Measurements from ENCODE around the gene WRAP53. TPM values are rescaled to one million over a fixed set of nuclear protein-coding genes. Genes with fewer than 3 reads are reported as not detected.

WRAP53 gene
- total RNA-seq, 1 experiment from 2014 or later: 22.6 TPM

GRCh38 chr17:7740481-7741001 lies 52.3 kb downstream of the WRAP53 start:
- intact Hi-C loops (cut with micrococcal nuclease): loop anchor here (5.0 kb wide), 1 partner anchor 102 kb away; no protein-coding TSS in a partner anchor
- Histone ChIP-seq H3K27ac (ENCODE audit: low read length) (no peak overlapping the region), H3K79me2 (ENCODE audit: low read length) (no peaks in the 10 kb centered on the region), H3K9me2 (replicated peaks; ENCODE audit: low read length) (no peaks in the 10 kb centered on the region), H3K27me3 (ENCODE audit: low read length) (no peaks in the 10 kb centered on the region), H3K4me3 (ENCODE audit: low read length) (no peak overlapping the region), H3K4me1 (ENCODE audit: insufficient read depth, low read length) (peaks cover 5% of the 10 kb centered on the region; the same call in 1 of the 2 replicates), H4K20me1 (ENCODE audit: low read length) (no peaks in the 10 kb centered on the region), H3K9ac (ENCODE audit: low read length) (no peak overlapping the region), H3K9me3 (ENCODE audit: low read length) (no peaks in the 10 kb centered on the region), H2AFZ (ENCODE audit: low read length) (no peak overlapping the region), H3F3A (ENCODE audit: low read length, unreplicated experiment) (no peaks in the 10 kb centered on the region), H3K36me3 (ENCODE audit: low read depth, low read length) (no peaks in the 10 kb centered on the region), H3K4me2 (ENCODE audit: low read length) (peak overlapping the region; percentile 22; the same call in 1 of the 2 replicates)
- no peak for ATAC-seq
- POLR2A ChIA-PET (ENCODE audit: unreplicated experiment): no interaction called here
- no peak for TF ChIP-seq CTCF (conservative IDR thresholded peaks at IDR 0.05; ENCODE audit: low read depth, low read length)
- no peak for TF ChIP-seq EZH2 (IDR thresholded peaks at IDR 0.05; ENCODE audit: low read length, unreplicated experiment)
- TF ChIP-seq EZH2phosphoT487 (IDR thresholded peaks at IDR 0.05; ENCODE audit: borderline replicate concordance, low read length): no peak
- no peak for DNase-seq
- no TSS peak for BruUV-seq (replicated peaks)
- CTCF ChIA-PET: no interaction called here

- H3K4me2 ChIP-seq (ENCODE audit: low read length): no peak overlapping the region
- ATAC-seq (no peak), DNase-seq (no peak)
- ChIA-PET CTCF (interaction anchor here (3.6 kb wide), 1 partner anchor 40 kb away, joined by 39 read pairs; no protein-coding TSS in a partner anchor), POLR2A (ENCODE audit: unreplicated experiment) (interaction anchor here (0.7 kb wide), 1 partner anchor 37 kb away, joined by 3 read pairs; no protein-coding TSS in a partner anchor)
- no peaks in the 10 kb centered on the region for H3K27me3 ChIP-seq (ENCODE audit: low read length)
- no peak overlapping the region for H3K27ac ChIP-seq (ENCODE audit: low read length)
- BruUV-seq (replicated peaks): no TSS peak
- TF ChIP-seq CTCF (conservative IDR thresholded peaks at IDR 0.05; ENCODE audit: low read depth, low read length) (no peak), EZH2 (IDR thresholded peaks at IDR 0.05; ENCODE audit: low read length, unreplicated experiment) (no peak), EZH2phosphoT487 (IDR thresholded peaks at IDR 0.05; ENCODE audit: borderline replicate concordance, low read length) (no peak)
- H3K9ac ChIP-seq (ENCODE audit: low read length): no peak overlapping the region
- no peaks in the 10 kb centered on the region for H3K79me2 ChIP-seq (ENCODE audit: low read length)
- intact Hi-C loops (cut with micrococcal nuclease): loop anchor here (1.0 to 5.0 kb wide), 2 partner anchors 40 to 100 kb away; no protein-coding TSS in a partner anchor
- H3K9me2 ChIP-seq (replicated peaks; ENCODE audit: low read length): no peaks in the 10 kb centered on the region
- H3K36me3 ChIP-seq (ENCODE audit: low read depth, low read length): no peaks in the 10 kb centered on the region
- no peak overlapping the region for H2AFZ ChIP-seq (ENCODE audit: low read length)
- no peaks in the 10 kb centered on the region for H4K20me1 ChIP-seq (ENCODE audit: low read length)
- no peaks in the 10 kb centered on the region for H3K9me3 ChIP-seq (ENCODE audit: low read length)
- H3F3A ChIP-seq (ENCODE audit: low read length, unreplicated experiment): no peaks in the 10 kb centered on the region
- H3K4me1 ChIP-seq (ENCODE audit: insufficient read depth, low read length): peaks cover 19% of the 10 kb centered on the region
- no peak overlapping the region for H3K4me3 ChIP-seq (ENCODE audit: low read length)
Observed at GRCh38 chr17:7742729-7743128, 54.5 kb downstream of the WRAP53 start.

- Histone ChIP-seq H3K79me2 (ENCODE audit: low read length) (no peaks in the 10 kb centered on the region), H3K4me1 (ENCODE audit: insufficient read depth, low read length) (peaks cover 25% of the 10 kb centered on the region), H3K9me2 (replicated peaks; ENCODE audit: low read length) (no peaks in the 10 kb centered on the region), H3K9me3 (ENCODE audit: low read length) (no peaks in the 10 kb centered on the region), H3K4me3 (ENCODE audit: low read length) (no peak overlapping the region), H3K36me3 (ENCODE audit: low read depth, low read length) (no peaks in the 10 kb centered on the region), H4K20me1 (ENCODE audit: low read length) (no peaks in the 10 kb centered on the region), H3K27ac (ENCODE audit: low read length) (no peak overlapping the region), H3K27me3 (ENCODE audit: low read length) (no peaks in the 10 kb centered on the region), H3K9ac (ENCODE audit: low read length) (no peak overlapping the region), H2AFZ (ENCODE audit: low read length) (no peak overlapping the region), H3F3A (ENCODE audit: low read length, unreplicated experiment) (no peaks in the 10 kb centered on the region), H3K4me2 (ENCODE audit: low read length) (no peak overlapping the region)
- TF ChIP-seq CTCF (conservative IDR thresholded peaks at IDR 0.05; ENCODE audit: low read depth, low read length) (no peak), EZH2phosphoT487 (IDR thresholded peaks at IDR 0.05; ENCODE audit: borderline replicate concordance, low read length) (no peak)
- ATAC-seq: no peak
- BruUV-seq (replicated peaks): no TSS peak
- no peak for DNase-seq
- ChIA-PET POLR2A (ENCODE audit: unreplicated experiment) (no interaction called here), CTCF (interaction anchor here (0.7 to 3.6 kb wide), 4 partner anchors 38 to 113 kb away, joined by 3 to 39 read pairs (median 18); partner anchors contain the start of genes KDM6B and NAA38)
- intact Hi-C loops (cut with micrococcal nuclease): loop anchor here (5.0 kb wide), 1 partner anchor 98 kb away; no protein-coding TSS in a partner anchor
Observed at GRCh38 chr17:7744416-7744815, 56.1 kb downstream of the WRAP53 start.

Measured in PC-3 (cell line).